Measurements from ENCODE around the gene CADPS2. TPM values are rescaled to one million over a fixed set of nuclear protein-coding genes. Genes with fewer than 3 reads are reported as not detected.

CADPS2 gene
- total RNA-seq, 1 experiment from 2014 or later = 7.4 TPM

GRCh38 chr7:122339145-122339904, 546.9 kb downstream of the CADPS2 start:
- H3K4me1 Mint-ChIP-seq (ENCODE audit: insufficient read depth, unreplicated experiment) = no peaks in the 10 kb centered on the region
- no peak overlapping the region for H3K4me3 Mint-ChIP-seq (ENCODE audit: unreplicated experiment)
- BruUV-seq (replicated peaks) = no TSS peak
- no peaks in the 10 kb centered on the region for H3K36me3 Mint-ChIP-seq (ENCODE audit: insufficient read depth, unreplicated experiment)
- DNase-seq (ENCODE audit: unreplicated experiment) = no peak
- no peaks in the 10 kb centered on the region for H3K27me3 Mint-ChIP-seq (ENCODE audit: insufficient read depth, unreplicated experiment)
- no peaks in the 10 kb centered on the region for H3K9me3 Mint-ChIP-seq (ENCODE audit: unreplicated experiment)
- no peak overlapping the region for H3K27ac Mint-ChIP-seq (ENCODE audit: low read depth, unreplicated experiment)
- no peak for TF ChIP-seq CTCF (IDR thresholded peaks at IDR 0.05; ENCODE audit: unreplicated experiment)
- POLR2A ChIA-PET = no interaction called here
- CTCF ChIA-PET = no interaction called here
- intact Hi-C loops (cut with micrococcal nuclease) = no loop called here

GRCh38 chr7:122337011-122337410, 549.2 kb downstream of the CADPS2 start:
- Mint-ChIP-seq H3K4me3 (ENCODE audit: unreplicated experiment) (no peak overlapping the region), H3K27me3 (ENCODE audit: insufficient read depth, unreplicated experiment) (no peaks in the 10 kb centered on the region), H3K36me3 (ENCODE audit: insufficient read depth, unreplicated experiment) (no peaks in the 10 kb centered on the region), H3K9me3 (ENCODE audit: unreplicated experiment) (no peaks in the 10 kb centered on the region), H3K27ac (ENCODE audit: low read depth, unreplicated experiment) (no peak overlapping the region), H3K4me1 (ENCODE audit: insufficient read depth, unreplicated experiment) (no peaks in the 10 kb centered on the region)
- no TSS peak for BruUV-seq (replicated peaks)
- intact Hi-C loops (cut with micrococcal nuclease) = no loop called here
- ChIA-PET POLR2A (interaction anchor here (0.5 kb wide), 1 partner anchor 292 kb away, joined by 4 read pairs; no protein-coding TSS in a partner anchor), CTCF (interaction anchor here (1.5 kb wide), 1 partner anchor 19 kb away, joined by 3 read pairs; no protein-coding TSS in a partner anchor)
- DNase-seq (ENCODE audit: unreplicated experiment) = no peak
- no peak for TF ChIP-seq CTCF (IDR thresholded peaks at IDR 0.05; ENCODE audit: unreplicated experiment)

- TF ChIP-seq CTCF (IDR thresholded peaks at IDR 0.05; ENCODE audit: unreplicated experiment) = no peak
- H3K4me3 Mint-ChIP-seq (ENCODE audit: unreplicated experiment) = no peak overlapping the region
- no TSS peak for BruUV-seq (replicated peaks)
- no peaks in the 10 kb centered on the region for H3K36me3 Mint-ChIP-seq (ENCODE audit: insufficient read depth, unreplicated experiment)
- no peaks in the 10 kb centered on the region for H3K27me3 Mint-ChIP-seq (ENCODE audit: insufficient read depth, unreplicated experiment)
- intact Hi-C loops (cut with micrococcal nuclease) = no loop called here
- ChIA-PET POLR2A (interaction anchor here (0.6 kb wide), 1 partner anchor 199 kb away, joined by 3 read pairs; no protein-coding TSS in a partner anchor), CTCF (interaction anchor here (0.6 kb wide), 1 partner anchor 32 kb away, joined by 4 read pairs; no protein-coding TSS in a partner anchor)
- DNase-seq (ENCODE audit: unreplicated experiment) = no peak
- H3K4me1 Mint-ChIP-seq (ENCODE audit: insufficient read depth, unreplicated experiment) = no peaks in the 10 kb centered on the region
- H3K27ac Mint-ChIP-seq (ENCODE audit: low read depth, unreplicated experiment) = no peak overlapping the region
- no peaks in the 10 kb centered on the region for H3K9me3 Mint-ChIP-seq (ENCODE audit: unreplicated experiment)
Observed at GRCh38 chr7:122329145-122329802, 557.0 kb downstream of the CADPS2 start.

GRCh38 chr7:122327969-122328368, 558.3 kb downstream of the CADPS2 start:
- ChIA-PET CTCF (no interaction called here), POLR2A (no interaction called here)
- no peak for DNase-seq (ENCODE audit: unreplicated experiment)
- TF ChIP-seq CTCF (IDR thresholded peaks at IDR 0.05; ENCODE audit: unreplicated experiment) = no peak
- Mint-ChIP-seq H3K4me3 (ENCODE audit: unreplicated experiment) (no peak overlapping the region), H3K27me3 (ENCODE audit: insufficient read depth, unreplicated experiment) (no peaks in the 10 kb centered on the region), H3K9me3 (ENCODE audit: unreplicated experiment) (no peaks in the 10 kb centered on the region), H3K36me3 (ENCODE audit: insufficient read depth, unreplicated experiment) (no peaks in the 10 kb centered on the region), H3K4me1 (ENCODE audit: insufficient read depth, unreplicated experiment) (no peaks in the 10 kb centered on the region), H3K27ac (ENCODE audit: low read depth, unreplicated experiment) (no peak overlapping the region)
- intact Hi-C loops (cut with micrococcal nuclease) = no loop called here
- no TSS peak for BruUV-seq (replicated peaks)

All from MCF 10A (cell line).